Erythroblast (primary cell): ENCODE results near the gene FSD1L.

Experiments used
- GATA1 ChIP-seq: IDR thresholded peaks from 2 replicates; pipeline ENCODE4 v1.6.1; 2011; ENCODE audit warnings: low read depth, mild to moderate bottlenecking, control low read depth, low read length, moderate library complexity
- POLR2A ChIP-seq: IDR thresholded peaks from 2 replicates; pipeline ENCODE4 v1.6.1; 2011; ENCODE audit warnings: mild to moderate bottlenecking, low read length

GRCh38 chr9:105557804-105558610 is 110.2 kb downstream of the FSD1L start, which contains the start of gene FKTN:
- TF ChIP-seq POLR2A (peak; percentile 64), GATA1 (no peak)
